Tibial artery (tissue), 4 donors: ENCODE data around the gene POLN.

Experiments
- DNase-seq, 2 donors: peaks; one replicate each; pipeline ENCODE4 v3.0.0-alpha.2; 2019
- H3K27ac ChIP-seq, 2 donors: fragments of 200-600 bp; sonication (generic) in 1 of 2; 1 replicate in 1 of 2; 2 replicates in 1 of 2; pipeline ENCODE4 v1.5.1; 2018 to 2019; ENCODE audit warnings: mild to moderate bottlenecking in 1 of 2
- H3K27me3 ChIP-seq, 2 donors: fragments of 200-600 bp; sonication (generic) in 1 of 2; one replicate each; pipeline versions ENCODE4 v1.5.1 to v1.6.0; 2016 to 2019
- H3K36me3 ChIP-seq, 3 donors: fragments of 200-600 bp; sonication (generic) in 2 of 3; one replicate each; pipeline ENCODE4 v1.5.1; 2016 to 2019; ENCODE audit warnings: mild to moderate bottlenecking in 2 of 3
- H3K4me1 ChIP-seq, 4 donors: fragments of 200-600 bp; sonication (generic) in 2 of 4; 1 replicate in 3 of 4; 2 replicates in 1 of 4; pipeline ENCODE4 v1.5.1; 2016 to 2019
- H3K4me3 ChIP-seq, 2 donors: fragments of 200-600 bp; sonication (generic) in 1 of 2; 1 replicate in 1 of 2; 2 replicates in 1 of 2; pipeline ENCODE4 v1.5.1; 2018 to 2019; ENCODE audit warnings: mild to moderate bottlenecking in 2 of 2
- H3K9me3 ChIP-seq, 3 donors: fragments of 200-600 bp; sonication (generic) in 1 of 3; one replicate each; pipeline ENCODE4 v1.5.1; 2016 to 2019
- intact Hi-C: fragments of 100-400 bp; cut with DNase I; formaldehyde crosslinking; loops from one replicate; pipeline ENCODE4 v1.15.0; 2023; ENCODE audit warnings: low total_unique reads
- TF ChIP-seq, protein P1 (sequence below), 2 experiments: fragments of 200-600 bp in 1 of 2; fragments of 450-650 bp in 1 of 2; IDR thresholded peaks; one replicate each; pipeline ENCODE4 v1.5.1; 2017 to 2019; ENCODE audit warnings: antibody characterized with exemption in 2 of 2, mild to moderate bottlenecking in 1 of 2, moderate library complexity in 1 of 2

Gene POLN

DNA sequence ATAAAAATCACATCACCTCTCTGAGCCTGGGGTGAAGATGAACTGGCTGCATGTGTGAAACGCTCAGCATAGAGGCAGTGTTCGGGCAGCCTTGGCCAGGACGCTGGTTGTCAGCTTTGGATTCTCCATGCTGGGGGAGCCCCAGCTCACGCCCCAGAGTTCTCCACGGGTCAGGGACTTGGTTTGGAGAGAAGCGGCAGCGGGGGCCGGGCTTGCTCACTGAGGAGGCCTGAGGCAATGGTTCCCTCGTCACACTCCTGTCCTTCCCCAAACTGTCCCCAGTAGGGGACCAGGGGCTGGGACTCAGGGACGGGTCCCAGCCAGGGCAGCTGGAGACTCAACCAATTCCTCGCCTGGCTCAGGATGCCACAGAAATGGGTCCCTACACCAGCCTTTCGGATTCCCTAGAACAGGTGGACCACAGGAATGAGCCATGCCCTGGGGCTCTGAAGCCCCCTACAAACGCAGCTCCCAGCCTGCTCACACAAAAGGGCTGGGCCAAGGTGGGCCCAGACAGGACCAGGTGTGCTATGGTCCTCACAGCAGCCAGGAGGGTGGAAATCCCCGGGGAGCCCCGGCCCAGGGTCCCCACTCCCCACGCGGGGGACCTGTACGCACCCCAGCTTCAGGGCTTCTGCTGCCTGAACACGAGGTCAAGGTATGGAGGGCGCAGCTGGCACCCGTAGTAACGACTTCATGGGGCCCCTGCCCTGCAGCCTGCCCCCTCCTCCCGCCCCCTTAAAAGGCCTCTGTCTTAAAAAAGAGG is 18.6 kb upstream of the POLN start:
- peak; percentile 34 to 68 for DNase-seq
- Histone ChIP-seq H3K36me3 (peaks cover 0 to 9% (median 4%) of the 10 kb centered on the region in 3 donors), H3K27me3 (peaks cover 0 to 3% of the 10 kb centered on the region in 2 donors), H3K4me1 (peaks cover 3 to 76% (median 61%) of the 10 kb centered on the region in 4 donors), H3K9me3 (no peaks in the 10 kb centered on the region), H3K27ac (peak overlapping the region; percentile 95 to 96), H3K4me3 (peak overlapping the region; percentile 93 to 95)
- TF ChIP-seq, protein P1, sequence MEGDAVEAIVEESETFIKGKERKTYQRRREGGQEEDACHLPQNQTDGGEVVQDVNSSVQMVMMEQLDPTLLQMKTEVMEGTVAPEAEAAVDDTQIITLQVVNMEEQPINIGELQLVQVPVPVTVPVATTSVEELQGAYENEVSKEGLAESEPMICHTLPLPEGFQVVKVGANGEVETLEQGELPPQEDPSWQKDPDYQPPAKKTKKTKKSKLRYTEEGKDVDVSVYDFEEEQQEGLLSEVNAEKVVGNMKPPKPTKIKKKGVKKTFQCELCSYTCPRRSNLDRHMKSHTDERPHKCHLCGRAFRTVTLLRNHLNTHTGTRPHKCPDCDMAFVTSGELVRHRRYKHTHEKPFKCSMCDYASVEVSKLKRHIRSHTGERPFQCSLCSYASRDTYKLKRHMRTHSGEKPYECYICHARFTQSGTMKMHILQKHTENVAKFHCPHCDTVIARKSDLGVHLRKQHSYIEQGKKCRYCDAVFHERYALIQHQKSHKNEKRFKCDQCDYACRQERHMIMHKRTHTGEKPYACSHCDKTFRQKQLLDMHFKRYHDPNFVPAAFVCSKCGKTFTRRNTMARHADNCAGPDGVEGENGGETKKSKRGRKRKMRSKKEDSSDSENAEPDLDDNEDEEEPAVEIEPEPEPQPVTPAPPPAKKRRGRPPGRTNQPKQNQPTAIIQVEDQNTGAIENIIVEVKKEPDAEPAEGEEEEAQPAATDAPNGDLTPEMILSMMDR (IDR thresholded peaks at IDR 0.05) = no peak
- intact Hi-C loops = loop anchor here (10.0 kb wide), 1 partner anchor 256 kb away; the partner anchor contains the start of gene NELFA

DNA sequence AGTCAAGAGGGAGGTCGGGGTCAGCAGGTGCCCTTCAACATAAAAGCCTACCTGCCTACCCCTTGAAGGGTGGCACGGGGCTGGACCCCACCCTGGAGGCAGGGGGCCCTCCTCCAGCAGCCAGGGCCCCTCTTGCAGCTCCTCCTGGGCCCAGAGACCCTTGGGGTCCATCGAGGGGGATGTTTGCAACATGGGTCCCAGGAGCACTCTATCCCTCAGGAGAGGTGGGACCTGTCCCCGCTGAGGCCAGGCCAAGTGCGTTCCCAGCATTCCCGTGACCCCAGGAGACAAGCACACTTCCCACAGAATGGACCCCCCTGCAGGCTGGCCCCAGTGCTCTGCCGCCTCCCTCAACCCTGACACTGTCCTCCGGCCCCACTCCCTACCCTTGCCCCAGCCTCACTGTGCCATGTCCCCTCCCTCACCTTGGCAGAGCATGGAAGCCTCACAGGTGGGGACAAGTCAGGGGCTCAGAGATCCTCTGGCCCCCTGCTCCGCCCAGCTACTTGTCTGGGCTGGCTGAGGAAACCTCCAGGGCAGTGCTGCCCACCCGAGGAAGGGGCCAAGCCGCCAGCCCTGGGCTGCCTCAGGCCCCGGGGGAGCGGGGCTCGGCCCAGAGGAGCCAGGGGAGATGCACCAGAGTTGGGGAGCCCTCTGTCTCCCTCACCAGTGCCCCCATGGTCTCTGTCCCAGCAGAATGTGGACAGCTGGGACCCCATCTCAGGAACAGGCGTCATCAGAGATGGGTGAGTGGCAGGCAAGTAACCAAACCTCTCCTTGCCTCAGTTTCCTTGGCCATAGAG is 17.8 kb upstream of the POLN start:
- no peaks in the 10 kb centered on the region for H3K9me3 ChIP-seq
- peak; percentile 15 to 67 for DNase-seq
- intact Hi-C loops = loop anchor here (10.0 kb wide), 1 partner anchor 255 kb away; the partner anchor contains the start of gene NELFA
- peaks cover 0 to 3% of the 10 kb centered on the region in 2 donors for H3K27me3 ChIP-seq
- peak overlapping the region; percentile 93 to 95 for H3K4me3 ChIP-seq
- peaks cover 3 to 77% (median 65%) of the 10 kb centered on the region in 4 donors for H3K4me1 ChIP-seq
- TF ChIP-seq, protein P1 (IDR thresholded peaks at IDR 0.05) = no peak
- H3K27ac ChIP-seq = peak overlapping the region; percentile 95 to 96
- peaks cover 0 to 11% (median 10%) of the 10 kb centered on the region in 3 donors for H3K36me3 ChIP-seq

DNA sequence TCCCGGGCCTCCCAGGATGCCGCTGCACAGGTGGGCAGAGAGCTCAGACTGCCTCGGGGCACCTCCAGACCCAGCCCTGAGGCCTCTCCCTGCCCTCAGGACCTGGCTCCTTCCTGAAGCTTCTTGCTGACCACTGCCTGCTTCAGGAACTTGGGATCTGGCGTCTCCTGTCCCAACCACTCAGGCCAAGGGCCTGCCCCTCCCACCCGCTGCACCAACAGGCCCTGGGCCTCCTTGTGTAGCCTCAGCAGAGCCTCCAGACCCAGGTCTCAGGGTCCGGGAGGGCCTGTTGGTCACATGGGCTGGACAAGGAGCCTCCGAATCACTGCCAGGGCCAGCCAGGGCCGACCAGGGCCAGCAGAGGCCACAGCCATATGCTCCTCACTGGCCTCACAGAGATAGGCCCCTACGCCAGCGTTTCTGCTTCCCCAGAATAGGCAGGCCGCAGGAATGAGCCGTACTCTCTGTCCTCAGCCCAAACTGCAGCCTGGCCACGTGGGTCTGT is 17.2 kb upstream of the POLN start:
- Histone ChIP-seq H3K27me3 (peaks cover 0 to 3% of the 10 kb centered on the region in 2 donors), H3K36me3 (peaks cover 3 to 16% (median 13%) of the 10 kb centered on the region in 3 donors), H3K27ac (peak overlapping the region; percentile 95 to 96), H3K9me3 (no peaks in the 10 kb centered on the region), H3K4me1 (peaks cover 3 to 76% (median 67%) of the 10 kb centered on the region in 4 donors), H3K4me3 (peak overlapping the region; percentile 93 to 95)
- intact Hi-C loops = no loop called here
- TF ChIP-seq, protein P1 (IDR thresholded peaks at IDR 0.05) = no peak
- DNase-seq = peak; percentile 24 to 74

DNA sequence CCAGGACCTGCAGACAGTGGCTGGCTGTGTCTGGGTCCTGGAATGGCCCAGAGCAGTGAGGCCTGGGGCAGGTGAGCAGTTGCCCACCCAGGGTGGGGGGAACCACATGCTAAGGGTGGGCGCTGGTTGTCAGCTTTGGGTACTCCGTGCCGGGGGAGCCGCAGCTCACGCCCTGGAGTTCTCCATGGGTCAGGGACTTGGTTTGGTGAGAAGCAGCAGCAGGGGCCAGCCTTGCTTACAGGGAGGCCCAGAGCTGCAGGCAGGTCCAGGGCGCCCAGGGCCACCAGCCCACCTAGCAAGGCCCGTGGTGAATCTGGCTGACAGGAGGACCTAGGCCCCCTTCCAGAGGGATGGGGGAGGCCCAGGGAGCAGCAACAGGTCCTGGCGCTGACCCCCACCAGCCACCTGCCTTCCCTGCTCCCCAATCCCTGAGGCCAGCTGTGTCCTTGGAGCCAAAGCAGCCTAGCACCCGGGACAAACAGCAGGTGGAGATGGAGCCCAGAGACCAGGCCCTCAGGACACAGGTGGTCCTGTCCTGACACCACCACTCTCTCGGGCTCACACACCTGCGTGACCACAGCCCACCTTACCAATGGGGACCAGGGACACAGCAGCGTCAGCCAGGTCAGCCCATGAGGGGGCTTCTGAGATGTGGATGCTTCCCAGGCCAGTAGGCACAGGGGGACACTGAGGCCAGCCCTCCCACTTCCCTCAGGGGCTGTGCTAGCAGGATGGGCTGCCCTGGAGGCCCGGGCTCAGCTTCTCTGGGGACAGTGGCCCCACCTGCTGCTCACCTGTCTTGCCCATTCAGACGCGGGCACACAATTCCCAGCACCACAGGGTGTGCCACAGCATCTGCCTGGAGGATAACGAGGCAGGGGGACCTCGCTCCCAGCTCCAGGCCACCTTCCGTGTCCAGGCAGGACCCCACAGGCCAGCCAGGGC is 16.4 kb upstream of the POLN start:
- intact Hi-C loops = no loop called here

More for the DNA sequence above, 16.4 kb upstream of the POLN start:
- peaks cover 3 to 78% (median 69%) of the 10 kb centered on the region in 4 donors for H3K4me1 ChIP-seq
- H3K36me3 ChIP-seq = peaks cover 10 to 23% (median 20%) of the 10 kb centered on the region in 3 donors
- DNase-seq = peak; percentile 18 to 69
- peak overlapping the region; percentile 95 to 96 for H3K27ac ChIP-seq
- H3K4me3 ChIP-seq = peak overlapping the region; percentile 93 to 95
- H3K27me3 ChIP-seq = peaks cover 0 to 3% of the 10 kb centered on the region in 2 donors
- TF ChIP-seq, protein P1 (IDR thresholded peaks at IDR 0.05) = no peak
- H3K9me3 ChIP-seq = no peaks in the 10 kb centered on the region
